Fibroblast of lung (primary cell): Measurements from ENCODE around the gene CACNB2. TPM values are rescaled to one million over a fixed set of nuclear protein-coding genes. Genes with fewer than 3 reads are reported as not detected.

Experiments used
- DNase-seq, 2 donors: peaks; one replicate each; pipeline versions ENCODE4 v3.0.0 to v3.0.0-alpha.2; 2010; ENCODE audit warnings: low read depth in 2 of 2
- H2AFZ ChIP-seq: 2 replicates; pipeline ENCODE4 v1.5.1; 2012; ENCODE audit warnings: low read length, control low read depth, inconsistent platforms
- H3K27ac ChIP-seq: 2 replicates; pipeline ENCODE4 v1.5.1; 2011; ENCODE audit warnings: low read length, control low read depth; ENCODE audit not compliant: insufficient read depth
- H3K27me3 ChIP-seq: 2 replicates; pipeline ENCODE4 v1.5.1; 2011; ENCODE audit warnings: mild to moderate bottlenecking, low read length; ENCODE audit not compliant: control insufficient read depth, insufficient read depth
- H3K36me3 ChIP-seq: 2 replicates; pipeline ENCODE4 v1.5.1; 2011; ENCODE audit warnings: low read length; ENCODE audit not compliant: control insufficient read depth, insufficient read depth
- H3K4me1 ChIP-seq: 2 replicates; pipeline ENCODE4 v1.5.1; 2011; ENCODE audit warnings: low read length; ENCODE audit not compliant: control insufficient read depth, insufficient read depth; ENCODE audit errors: extremely low read depth
- H3K4me2 ChIP-seq: 2 replicates; pipeline ENCODE4 v1.5.1; 2011; ENCODE audit warnings: low read length, control low read depth; ENCODE audit not compliant: insufficient read depth; ENCODE audit errors: extremely low read depth
- H3K4me3 ChIP-seq, 4 experiments: fragments of 200-600 bp in 1 of 4; sonication (generic) in 1 of 4; replicated peaks in 1 of 4; 2 replicates each; pipeline ENCODE4 v1.5.1; 2011 to 2016; ENCODE audit warnings: low read length in 4 of 4, low read depth in 3 of 4, mild to moderate bottlenecking in 3 of 4, control low read depth in 2 of 4, inconsistent platforms in 1 of 4, mixed read lengths in 1 of 4; ENCODE audit not compliant: insufficient read depth in 1 of 4; ENCODE audit errors: control extremely low read depth in 1 of 4
- H3K79me2 ChIP-seq: 2 replicates; pipeline ENCODE4 v1.5.1; 2012; ENCODE audit warnings: mild to moderate bottlenecking, low read length, inconsistent platforms; ENCODE audit not compliant: control insufficient read depth, insufficient read depth
- H3K9ac ChIP-seq: 2 replicates; pipeline ENCODE4 v1.5.1; 2011; ENCODE audit warnings: mild to moderate bottlenecking, low read length, control low read depth; ENCODE audit not compliant: insufficient read depth
- H3K9me3 ChIP-seq: 2 replicates; pipeline ENCODE4 v1.5.1; 2012; ENCODE audit warnings: low read depth, low read length; ENCODE audit not compliant: control insufficient read depth, insufficient read depth
- H4K20me1 ChIP-seq: 2 replicates; pipeline ENCODE4 v1.5.1; 2011; ENCODE audit warnings: low read length; ENCODE audit not compliant: control insufficient read depth, insufficient read depth; ENCODE audit errors: extremely low read depth
- EZH2 ChIP-seq: IDR thresholded peaks from 2 replicates; pipeline ENCODE4 v1.5.1; 2012; ENCODE audit warnings: low read length, control low read depth, mild to moderate bottlenecking; ENCODE audit errors: missing control alignments
- polyA plus RNA-seq, 2 donors: library from polyadenylated mRNA; depleted of rRNA in 1 of 2; stranded (reverse) in 1 of 2; unstranded in 1 of 2; fragments of >200 nt; gene quantifications; 2 replicates each; pipeline ENCODE4 v1.2.1, GENCODE V29; 2011 to 2012; ENCODE audit warnings: missing spikeins in 1 of 2
- total RNA-seq: library from RNA; depleted of rRNA; stranded (reverse); fragments of >200 nt; gene quantifications from 2 replicates; pipeline ENCODE4 v1.2.1, GENCODE V29; 2014
- TF ChIP-seq, protein P1 (sequence below), 2 donors: IDR thresholded peaks in 1 of 2; conservative IDR thresholded peaks in 1 of 2; 1 replicate in 1 of 2; 2 replicates in 1 of 2; pipeline ENCODE4 v1.5.1; 2011 to 2012; ENCODE audit warnings: low read length in 2 of 2, control low read depth in 1 of 2, inconsistent platforms in 1 of 2, low read depth in 1 of 2, mild to moderate bottlenecking in 1 of 2

The CACNB2 gene
- total and polyA plus RNA-seq, 2 donors (not counting 1 experiment from before 2014, with no cell fraction given) = 0.66 to 0.70 TPM

DNA sequence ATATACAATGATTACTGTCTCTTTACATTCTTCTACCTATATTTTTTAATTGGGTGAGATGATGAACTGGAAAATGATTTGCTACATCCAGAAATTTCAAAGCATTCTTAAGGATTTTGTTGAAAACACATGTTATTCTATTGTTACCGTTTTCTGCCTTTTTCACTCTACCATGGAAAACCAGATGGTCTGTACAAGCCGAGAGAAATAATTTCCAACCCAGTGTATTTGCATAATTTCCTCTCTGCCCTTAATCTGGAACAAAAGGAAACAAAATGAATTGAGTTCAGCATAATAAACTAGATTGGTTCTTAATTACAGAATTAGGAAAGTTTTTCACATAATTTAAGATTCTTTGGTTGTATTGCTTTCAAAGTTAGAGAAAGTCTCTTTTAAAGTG lies 211.2 kb downstream of the CACNB2 start:
- Histone ChIP-seq H3K27ac (no peak overlapping the region), H3K79me2 (no peaks in the 10 kb centered on the region), H4K20me1 (no peaks in the 10 kb centered on the region), H3K9me3 (no peaks in the 10 kb centered on the region), H3K27me3 (no peaks in the 10 kb centered on the region), H2AFZ (no peak overlapping the region), H3K36me3 (no peaks in the 10 kb centered on the region), H3K4me1 (no peaks in the 10 kb centered on the region), H3K4me3 (no peak overlapping the region), H3K4me2 (no peak overlapping the region), H3K9ac (no peak overlapping the region)
- no peak for DNase-seq
- no peak for TF ChIP-seq EZH2
- TF ChIP-seq, protein P1, sequence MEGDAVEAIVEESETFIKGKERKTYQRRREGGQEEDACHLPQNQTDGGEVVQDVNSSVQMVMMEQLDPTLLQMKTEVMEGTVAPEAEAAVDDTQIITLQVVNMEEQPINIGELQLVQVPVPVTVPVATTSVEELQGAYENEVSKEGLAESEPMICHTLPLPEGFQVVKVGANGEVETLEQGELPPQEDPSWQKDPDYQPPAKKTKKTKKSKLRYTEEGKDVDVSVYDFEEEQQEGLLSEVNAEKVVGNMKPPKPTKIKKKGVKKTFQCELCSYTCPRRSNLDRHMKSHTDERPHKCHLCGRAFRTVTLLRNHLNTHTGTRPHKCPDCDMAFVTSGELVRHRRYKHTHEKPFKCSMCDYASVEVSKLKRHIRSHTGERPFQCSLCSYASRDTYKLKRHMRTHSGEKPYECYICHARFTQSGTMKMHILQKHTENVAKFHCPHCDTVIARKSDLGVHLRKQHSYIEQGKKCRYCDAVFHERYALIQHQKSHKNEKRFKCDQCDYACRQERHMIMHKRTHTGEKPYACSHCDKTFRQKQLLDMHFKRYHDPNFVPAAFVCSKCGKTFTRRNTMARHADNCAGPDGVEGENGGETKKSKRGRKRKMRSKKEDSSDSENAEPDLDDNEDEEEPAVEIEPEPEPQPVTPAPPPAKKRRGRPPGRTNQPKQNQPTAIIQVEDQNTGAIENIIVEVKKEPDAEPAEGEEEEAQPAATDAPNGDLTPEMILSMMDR (conservative IDR thresholded peaks at IDR 0.05 in 1 of 2, IDR thresholded peaks at IDR 0.05 in 1 of 2; ENCODE audit: low read depth in 1 of 2, low read length in 2 of 2) = no peak

DNA sequence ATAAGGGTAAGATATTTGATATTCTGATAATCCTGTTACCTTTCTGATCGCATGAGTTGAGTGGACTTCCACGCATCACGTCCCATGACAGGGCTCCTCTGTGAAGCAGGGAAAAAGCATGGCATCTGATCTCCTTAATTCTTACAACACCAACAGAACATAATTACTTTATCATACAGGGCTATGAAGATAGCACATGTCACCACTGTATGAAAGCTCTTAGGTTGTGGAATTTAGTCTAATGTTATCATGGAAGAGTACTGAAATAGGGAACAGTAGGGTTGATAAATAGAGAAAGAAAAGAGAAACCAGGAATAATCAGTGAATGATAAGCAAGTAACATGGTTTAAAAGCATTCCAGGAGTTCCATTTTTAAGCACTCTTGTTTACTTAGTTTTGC lies 212.0 kb downstream of the CACNB2 start:
- no peaks in the 10 kb centered on the region for H3K36me3 ChIP-seq
- no peak overlapping the region for H3K4me3 ChIP-seq
- H2AFZ ChIP-seq = no peak overlapping the region
- no peaks in the 10 kb centered on the region for H4K20me1 ChIP-seq
- H3K27ac ChIP-seq = no peak overlapping the region
- no peaks in the 10 kb centered on the region for H3K9me3 ChIP-seq
- no peaks in the 10 kb centered on the region for H3K79me2 ChIP-seq
- H3K4me2 ChIP-seq = no peak overlapping the region
- no peak for DNase-seq
- TF ChIP-seq EZH2 = no peak
- TF ChIP-seq, protein P1 (conservative IDR thresholded peaks at IDR 0.05 in 1 of 2, IDR thresholded peaks at IDR 0.05 in 1 of 2; ENCODE audit: low read depth in 1 of 2, low read length in 2 of 2) = no peak
- H3K27me3 ChIP-seq = no peaks in the 10 kb centered on the region
- no peak overlapping the region for H3K9ac ChIP-seq
- no peaks in the 10 kb centered on the region for H3K4me1 ChIP-seq

DNA sequence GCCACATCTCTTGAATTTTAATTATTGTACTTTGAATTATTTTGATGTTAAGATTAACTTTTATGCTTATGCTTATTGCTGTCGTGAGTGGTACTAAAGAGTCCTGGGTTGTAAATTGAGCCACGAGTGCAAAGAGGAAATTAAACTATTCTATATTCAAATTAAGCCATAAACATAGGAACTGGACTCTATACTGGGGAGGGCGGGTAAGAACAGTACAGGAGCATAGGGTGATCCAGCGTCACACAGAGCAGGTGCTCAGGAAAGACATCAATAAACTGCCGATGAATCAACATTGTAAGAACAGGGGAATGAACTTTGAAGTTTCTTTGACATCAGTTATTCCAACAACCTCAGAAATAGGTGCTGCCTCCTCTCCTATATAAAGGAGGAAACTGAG lies 219.6 kb downstream of the CACNB2 start:
- TF ChIP-seq, protein P1 (conservative IDR thresholded peaks at IDR 0.05 in 1 of 2, IDR thresholded peaks at IDR 0.05 in 1 of 2; ENCODE audit: low read depth in 1 of 2, low read length in 2 of 2) = no peak
- no peak for TF ChIP-seq EZH2
- no peak overlapping the region for H3K27ac ChIP-seq
- H3K4me1 ChIP-seq = no peaks in the 10 kb centered on the region
- no peaks in the 10 kb centered on the region for H3K79me2 ChIP-seq
- no peaks in the 10 kb centered on the region for H4K20me1 ChIP-seq
- no peak for DNase-seq
- no peak overlapping the region for H3K4me2 ChIP-seq
- no peaks in the 10 kb centered on the region for H3K27me3 ChIP-seq
- no peaks in the 10 kb centered on the region for H3K36me3 ChIP-seq
- H3K9me3 ChIP-seq = no peaks in the 10 kb centered on the region
- no peak overlapping the region for H3K9ac ChIP-seq
- no peak overlapping the region for H2AFZ ChIP-seq
- H3K4me3 ChIP-seq = no peak overlapping the region
